ENCODE results near the gene CTBP1. TPM values are rescaled to one million over a fixed set of nuclear protein-coding genes. Genes with fewer than 3 reads are reported as not detected.
A peak's percentile ranks its signal among the peaks of the same experiment; 100 is the strongest.

CTBP1 gene
- total RNA-seq, 1 donor from 2014 or later, result 171 TPM

DNA sequence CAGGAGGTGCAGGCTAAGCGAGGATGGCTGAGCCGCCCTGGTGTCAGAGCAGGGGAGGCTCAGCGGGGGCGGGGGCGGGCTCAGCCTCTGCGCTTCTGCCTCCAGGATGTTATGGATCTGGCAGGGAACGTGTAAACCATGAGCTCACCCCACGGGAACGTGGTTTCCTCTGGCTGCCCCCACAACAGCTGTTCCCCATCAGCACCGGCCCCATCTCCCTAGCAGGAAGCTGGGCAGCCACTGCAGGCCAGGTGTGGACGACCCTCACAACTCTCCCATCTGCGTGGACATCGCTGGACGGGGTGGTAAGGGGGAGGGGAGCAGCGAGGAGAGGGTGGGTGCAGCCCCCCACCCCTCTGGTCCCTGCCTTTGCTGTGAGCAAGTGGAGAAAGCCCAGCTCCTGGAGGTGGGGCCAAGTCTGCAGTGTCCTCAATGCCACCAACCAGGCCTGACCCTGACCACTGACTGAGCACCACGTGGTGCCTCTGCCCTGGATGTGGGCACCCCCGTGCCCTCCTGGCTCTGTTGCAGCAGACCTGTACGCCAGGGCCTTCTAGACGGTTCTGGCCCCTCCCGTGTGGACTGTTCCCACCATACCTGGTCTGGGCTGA, 48.4 kb downstream of the CTBP1 start:
- no peak for DNase-seq (ENCODE audit: extremely low read depth, low read depth, low spot score)

- DNase-seq (ENCODE audit: extremely low read depth, low read depth, low spot score), result no peak
Observed at GRCh38 chr4:1199556-1200331, 49.2 kb downstream of the CTBP1 start.

DNA sequence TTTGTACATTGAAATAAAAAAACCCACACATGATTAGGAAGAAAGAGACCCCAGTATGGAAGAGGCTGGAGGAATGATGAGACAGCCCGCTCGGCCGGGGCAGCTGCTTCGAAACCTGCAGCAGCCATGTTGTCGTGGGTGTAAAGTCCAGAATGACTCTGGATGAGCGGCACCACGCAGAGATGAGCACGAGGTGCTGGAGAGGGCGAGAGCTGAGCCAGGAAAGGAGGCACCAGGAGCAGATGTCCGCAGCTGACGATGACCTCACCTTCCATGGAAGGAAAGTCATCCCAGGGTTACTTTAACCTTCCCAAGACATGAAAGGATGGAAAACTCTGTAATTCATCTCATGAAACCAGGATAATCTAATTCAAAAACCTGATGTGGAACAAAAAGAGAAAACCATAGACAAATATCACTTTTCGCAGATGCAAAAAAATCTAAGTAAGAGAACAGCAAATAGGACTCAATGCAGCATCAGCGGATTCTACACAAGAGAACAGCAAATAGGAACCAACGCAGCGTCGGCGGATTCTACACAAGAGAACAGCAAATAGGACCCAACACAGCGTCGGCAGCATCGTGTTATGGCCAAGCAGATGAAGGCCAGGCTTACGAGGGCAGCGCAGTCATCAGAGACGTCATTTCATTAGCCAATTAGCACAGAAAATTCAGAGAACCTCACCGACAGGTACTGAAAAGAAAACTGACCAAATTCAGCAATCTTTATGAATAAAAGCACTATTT, 50.7 kb downstream of the CTBP1 start:
- no peak for DNase-seq (ENCODE audit: extremely low read depth, low read depth, low spot score)

DNA sequence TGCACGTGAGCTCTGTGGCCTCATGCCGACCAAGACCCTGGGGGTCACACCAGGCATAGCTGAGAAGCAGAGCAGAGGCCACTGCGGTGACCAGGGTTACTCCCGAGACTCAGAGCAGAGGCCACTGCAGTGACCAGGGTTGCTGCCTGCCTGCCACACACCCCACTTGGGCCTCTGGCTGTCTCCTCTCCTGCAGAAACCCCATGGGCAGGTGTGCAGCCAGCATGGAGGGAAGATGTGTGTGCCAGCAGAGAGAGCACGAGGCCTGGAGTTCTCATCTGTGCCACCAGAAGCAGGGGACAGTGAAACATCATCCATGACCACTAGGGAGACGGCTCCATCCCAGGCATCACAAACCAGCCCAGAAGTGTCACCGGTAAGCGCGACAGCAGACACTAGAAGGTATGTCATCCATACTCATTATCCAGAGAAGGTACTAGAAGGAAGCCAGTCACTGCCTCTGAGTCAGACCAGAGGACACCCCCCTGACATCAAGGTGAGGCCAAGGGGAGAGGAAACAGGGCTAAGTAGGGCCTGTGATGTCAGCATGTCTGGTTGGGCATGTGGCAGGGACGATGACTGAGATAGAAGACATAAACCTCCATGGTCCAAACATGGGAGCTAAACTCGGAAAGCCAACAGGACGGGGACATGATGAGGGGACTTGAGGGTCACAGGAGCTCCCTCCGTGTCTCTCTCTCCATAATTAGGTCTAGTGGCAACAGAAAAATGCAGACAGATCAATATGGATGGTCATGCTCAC, 52.3 kb downstream of the CTBP1 start:
- no peak for DNase-seq (ENCODE audit: extremely low read depth, low read depth, low spot score)

GRCh38 chr4:1195891-1196401, 53.0 kb downstream of the CTBP1 start:
- DNase-seq (ENCODE audit: extremely low read depth, low read depth, low spot score), result no peak

DNA sequence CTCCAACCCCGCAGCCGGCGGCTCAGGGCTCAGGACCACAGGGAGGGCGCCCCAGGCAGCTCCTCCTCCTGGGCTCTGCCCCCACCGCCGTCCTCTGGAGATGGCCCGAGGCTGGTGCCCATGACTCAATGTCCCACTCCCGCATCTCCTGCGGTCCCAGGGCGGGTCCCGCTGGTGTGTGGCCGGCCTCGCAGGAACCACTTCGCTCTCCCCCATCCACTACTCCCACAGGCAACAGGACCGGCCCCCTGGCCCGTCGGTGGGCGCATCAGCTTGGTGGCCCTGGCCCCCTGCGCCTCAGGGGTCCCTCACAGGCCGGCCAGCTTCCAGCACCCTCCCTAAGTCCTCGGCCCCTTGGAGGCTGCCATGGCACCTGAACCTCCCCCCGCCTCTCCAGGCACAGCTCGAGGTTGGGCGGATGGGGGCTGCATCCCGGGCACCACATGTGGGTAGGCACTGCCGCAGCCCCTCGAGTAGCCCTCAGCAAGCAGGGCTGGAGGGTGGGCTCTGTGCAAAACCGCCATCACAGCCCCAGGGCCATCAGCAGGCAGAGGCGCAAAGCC, 53.7 kb downstream of the CTBP1 start:
- DNase-seq (ENCODE audit: extremely low read depth, low read depth, low spot score), result no peak

DNA sequence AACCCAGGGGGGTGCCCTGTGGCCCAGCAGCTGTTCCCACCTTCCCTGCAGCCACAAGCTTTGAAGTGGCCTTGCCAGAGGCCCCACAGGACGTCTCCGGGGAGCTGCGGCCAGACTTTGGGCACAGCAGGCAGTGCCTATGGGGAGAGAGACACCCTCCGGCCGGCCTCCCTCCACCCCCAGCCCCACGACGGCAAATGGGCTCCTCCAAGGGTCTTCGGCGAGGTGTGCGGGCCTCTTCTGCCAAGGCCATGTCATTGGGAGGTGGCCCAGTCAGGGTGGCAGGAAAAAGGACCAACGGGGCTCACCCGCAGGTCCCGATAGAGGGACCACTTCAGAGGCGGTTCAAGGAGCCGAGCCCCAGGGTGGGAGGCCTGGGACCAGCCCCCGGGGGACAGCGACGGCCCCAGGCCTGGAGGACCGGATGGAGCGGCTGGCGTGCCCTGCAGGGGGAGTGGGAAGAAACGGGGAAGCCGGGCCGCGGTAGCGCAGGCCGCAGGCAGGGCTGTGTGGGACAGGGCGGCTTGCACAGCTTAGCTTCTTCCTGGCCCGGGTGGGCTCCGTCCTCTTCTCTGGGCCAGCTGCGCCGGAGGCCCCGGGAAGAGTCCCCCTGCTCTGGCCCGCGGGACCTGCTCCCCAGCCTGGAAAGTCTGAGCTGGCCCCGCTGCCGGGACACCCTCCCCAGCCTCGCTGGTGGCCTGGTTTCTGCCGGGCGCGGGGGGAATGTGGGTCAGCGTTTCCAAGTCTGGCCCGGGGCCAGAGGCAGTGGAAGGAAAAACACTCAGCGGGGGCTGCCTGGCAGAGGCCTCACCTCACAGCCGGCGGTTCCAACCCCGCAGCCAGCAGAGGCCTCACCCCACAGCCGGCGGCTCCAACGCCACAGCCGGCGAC, 54.7 kb downstream of the CTBP1 start:
- no peak for DNase-seq (ENCODE audit: extremely low read depth, low read depth, low spot score)

- no peak for DNase-seq (ENCODE audit: extremely low read depth, low read depth, low spot score)
Observed at GRCh38 chr4:1193206-1194009, 55.5 kb downstream of the CTBP1 start.

DNA sequence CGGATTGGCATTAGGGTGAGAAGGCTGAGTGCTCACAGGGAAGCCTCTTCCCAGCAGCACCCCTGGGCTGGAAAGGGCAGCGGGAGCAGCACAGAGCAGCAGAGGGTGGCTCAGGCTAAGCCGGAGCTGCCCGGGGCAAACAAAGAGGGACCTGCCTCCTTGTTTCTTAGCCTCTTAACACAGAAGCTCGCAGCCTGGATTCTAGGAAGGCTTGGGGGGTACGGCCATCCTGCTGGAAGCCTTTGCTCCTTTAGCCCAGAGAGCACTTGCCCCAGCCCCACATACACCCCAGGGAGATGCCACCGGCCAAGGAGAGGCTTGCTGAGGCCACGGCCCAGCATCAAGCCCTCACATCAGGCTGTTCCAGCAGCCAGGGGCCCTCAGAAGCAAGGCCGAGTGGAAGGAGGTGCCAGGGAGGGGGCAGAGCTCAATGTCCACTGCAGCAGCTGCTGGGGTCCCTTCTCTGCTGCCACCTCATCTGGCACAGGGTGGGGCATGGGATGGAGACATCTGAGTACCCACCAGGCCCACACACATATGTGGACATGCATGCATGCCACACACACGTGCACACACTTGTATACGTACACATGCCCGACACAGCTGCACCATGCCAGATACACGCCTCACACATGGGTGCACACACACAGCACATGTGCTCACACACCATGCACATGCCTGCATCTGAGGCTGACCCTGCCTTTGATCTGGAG, 56.3 kb downstream of the CTBP1 start:
- DNase-seq (ENCODE audit: extremely low read depth, low read depth, low spot score), result no peak

DNA sequence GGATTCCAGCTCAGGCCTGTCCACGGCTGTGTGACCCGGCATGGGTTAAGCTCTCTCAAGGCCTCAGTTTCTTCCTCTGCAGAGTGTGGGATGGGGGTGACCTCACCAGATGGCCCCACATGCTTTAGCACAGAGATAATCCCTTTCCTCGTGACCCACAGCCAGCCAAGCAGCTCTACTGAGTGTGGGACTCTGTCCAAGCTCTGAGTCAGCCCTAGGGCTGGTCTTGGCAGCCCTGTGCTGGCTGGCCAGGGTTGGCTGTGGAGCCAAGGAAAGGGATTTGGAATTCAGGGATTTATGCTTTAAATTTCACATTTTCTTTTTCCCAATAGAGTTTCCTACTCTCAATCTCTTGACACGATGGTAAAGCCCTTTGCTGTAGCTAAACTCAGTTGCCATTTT, 56.8 kb downstream of the CTBP1 start:
- DNase-seq (ENCODE audit: extremely low read depth, low read depth, low spot score), result peak; percentile 51

GRCh38 chr4:1191621-1192020, 57.3 kb downstream of the CTBP1 start:
- DNase-seq (ENCODE audit: extremely low read depth, low read depth, low spot score), result no peak

DNA sequence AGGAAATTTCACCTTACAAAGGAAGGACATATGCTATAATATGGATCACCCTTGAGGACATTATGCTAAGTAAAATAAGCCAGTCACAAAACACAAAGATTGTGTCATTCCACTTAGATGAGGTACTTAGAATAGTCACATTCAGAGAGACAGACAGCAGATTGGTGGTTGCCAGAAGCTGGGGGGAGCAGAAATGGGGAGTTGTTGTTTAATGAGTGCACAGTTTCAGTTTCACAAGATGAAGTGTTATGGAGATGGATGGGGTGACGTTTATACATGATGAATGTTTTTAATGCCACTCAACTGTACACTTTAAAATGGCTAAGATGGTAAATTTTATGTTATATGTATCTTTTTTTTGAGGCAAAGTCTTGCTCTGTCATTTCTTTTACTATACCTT, 61.7 kb downstream of the CTBP1 start:
- DNase-seq (ENCODE audit: extremely low read depth, low read depth, low spot score), result no peak

- no peak for DNase-seq (ENCODE audit: extremely low read depth, low read depth, low spot score)
Observed at GRCh38 chr4:1183985-1184773, 64.8 kb downstream of the CTBP1 start.

- DNase-seq (ENCODE audit: extremely low read depth, low read depth, low spot score), result no peak
Observed at GRCh38 chr4:1182313-1182712, 66.6 kb downstream of the CTBP1 start.

DNA sequence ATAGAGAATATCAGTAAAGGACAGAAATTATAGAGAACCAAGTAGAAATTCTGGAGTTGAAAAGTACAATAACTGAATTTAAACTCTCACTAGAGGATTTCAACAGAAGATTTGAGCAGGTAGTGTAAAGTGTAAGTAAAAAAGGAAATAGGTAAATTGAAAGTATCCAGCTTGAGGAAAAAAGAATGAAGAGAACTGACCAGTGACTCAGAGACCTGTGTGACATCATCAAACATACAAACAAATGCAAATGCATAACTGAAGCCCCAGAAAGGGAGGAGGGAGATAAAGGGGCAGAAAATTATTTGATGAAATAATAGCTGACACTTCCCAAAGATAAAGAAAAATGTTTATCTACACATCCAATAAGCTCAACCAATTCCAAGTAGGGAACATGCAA, 68.3 kb downstream of the CTBP1 start:
- no peak for DNase-seq (ENCODE audit: extremely low read depth, low read depth, low spot score)

- no peak for DNase-seq (ENCODE audit: extremely low read depth, low read depth, low spot score)
Observed at GRCh38 chr4:1179976-1180375, 69.0 kb downstream of the CTBP1 start.

DNA sequence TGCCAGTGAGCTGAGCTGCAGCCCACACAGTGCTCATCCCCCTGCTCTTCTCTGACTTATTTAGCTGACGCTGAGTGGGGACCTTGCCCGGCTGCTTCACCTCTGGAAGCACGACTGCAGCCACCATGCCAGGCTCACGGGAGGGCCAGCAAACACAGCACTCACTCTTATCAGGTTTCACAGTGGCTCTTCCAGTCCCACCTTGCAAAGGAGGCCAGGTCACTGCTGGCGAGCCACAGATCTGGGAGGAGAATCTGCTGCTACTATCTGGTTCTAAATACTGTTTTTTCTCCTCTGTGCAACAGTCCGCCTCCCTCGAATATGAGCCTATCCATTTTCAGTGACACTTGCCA, 69.9 kb downstream of the CTBP1 start:
- DNase-seq (ENCODE audit: extremely low read depth, low read depth, low spot score), result no peak
